ENCODE measurements around the gene TXNRD1.
"Not testable (repeated sequence)": the region's sequence is repeated elsewhere in the genome, so short reads cannot be mapped to it uniquely, and the experiment has no call there.

TXNRD1 gene

GRCh38 chr12:104372061-104372720, 156.6 kb downstream of the TXNRD1 start:
- DNase-seq (ENCODE audit: low read depth), result no peak

GRCh38 chr12:104372721-104373335, 157.2 kb downstream of the TXNRD1 start:
- no peak for DNase-seq (ENCODE audit: low read depth)

GRCh38 chr12:104374071-104374470, 158.5 kb downstream of the TXNRD1 start:
- DNase-seq (ENCODE audit: low read depth), result no peak

DNA sequence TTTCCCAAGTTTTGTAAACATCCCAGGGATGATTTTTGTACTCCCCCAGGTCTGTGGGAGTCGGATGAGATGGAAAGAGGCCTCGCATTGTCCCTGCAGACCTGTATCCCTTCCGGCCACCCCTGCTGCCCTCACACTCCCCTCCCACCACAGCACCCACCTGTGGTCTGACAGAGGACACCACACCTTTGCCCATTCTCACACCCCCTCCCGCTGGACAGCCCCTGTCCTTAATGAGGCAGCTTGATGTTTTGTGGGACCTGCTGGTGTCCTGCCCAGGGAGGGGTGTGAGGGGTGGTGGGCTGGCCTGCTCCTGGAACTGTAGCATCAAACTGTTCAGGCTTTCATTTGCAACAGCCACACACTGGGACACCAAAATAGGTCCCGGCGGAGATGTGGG, 159.2 kb downstream of the TXNRD1 start:
- DNase-seq (ENCODE audit: low read depth), result no peak

- no peak for DNase-seq (ENCODE audit: low read depth)
These were observed 160.2 kb downstream of the TXNRD1 start for GRCh38 chr12:104375775-104376174.

DNA sequence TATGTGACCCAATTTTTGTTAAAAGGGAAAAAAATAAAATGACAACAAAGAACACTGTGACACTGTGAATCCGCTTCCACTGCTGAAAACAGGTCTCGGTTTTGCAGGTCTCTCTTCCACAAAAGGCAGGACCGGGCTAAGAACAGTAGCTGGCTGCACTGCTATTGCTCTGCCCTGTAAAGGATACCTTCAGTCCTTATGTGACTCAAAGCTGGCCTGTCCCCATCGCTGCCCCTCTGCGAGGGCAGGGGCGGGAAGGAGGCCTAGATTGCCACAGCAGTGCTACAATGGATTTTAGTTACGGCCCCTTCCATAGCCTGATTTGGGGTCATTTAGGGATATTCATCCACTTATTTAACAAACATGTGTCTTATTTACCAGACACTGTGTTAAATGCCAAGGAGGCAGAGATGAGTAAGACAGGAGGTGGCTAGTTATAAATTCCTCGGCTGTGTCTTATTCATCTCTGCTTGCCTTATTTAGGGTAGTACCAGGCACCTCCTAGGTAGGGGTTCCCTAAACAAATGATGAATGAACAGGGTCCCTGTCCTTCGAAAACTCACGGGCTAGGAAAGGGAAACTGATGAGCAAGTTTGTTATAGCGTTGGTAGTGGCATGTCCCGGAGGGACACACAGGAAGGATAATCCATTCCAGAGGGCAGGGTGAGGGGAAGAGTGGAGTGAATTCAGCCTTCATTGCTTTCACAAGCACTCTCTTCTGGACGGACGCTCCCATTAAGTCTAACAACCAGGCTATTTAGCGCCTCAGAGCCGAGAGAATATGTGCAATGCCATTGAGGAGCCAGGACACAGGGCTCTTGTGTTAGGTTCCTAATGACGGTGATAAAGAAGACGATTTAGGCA, 161.3 kb downstream of the TXNRD1 start:
- no peak for DNase-seq (ENCODE audit: low read depth)

GRCh38 chr12:104377514-104377812, 161.9 kb downstream of the TXNRD1 start:
- no peak for DNase-seq (ENCODE audit: low read depth)

- DNase-seq (ENCODE audit: low read depth), result no peak
These were observed 162.8 kb downstream of the TXNRD1 start for GRCh38 chr12:104378427-104378826.

GRCh38 chr12:104381341-104381730, 165.8 kb downstream of the TXNRD1 start:
- no peak for DNase-seq (ENCODE audit: low read depth)

GRCh38 chr12:104381731-104382480, 166.3 kb downstream of the TXNRD1 start:
- DNase-seq (ENCODE audit: low read depth), result peak; percentile 75

DNA sequence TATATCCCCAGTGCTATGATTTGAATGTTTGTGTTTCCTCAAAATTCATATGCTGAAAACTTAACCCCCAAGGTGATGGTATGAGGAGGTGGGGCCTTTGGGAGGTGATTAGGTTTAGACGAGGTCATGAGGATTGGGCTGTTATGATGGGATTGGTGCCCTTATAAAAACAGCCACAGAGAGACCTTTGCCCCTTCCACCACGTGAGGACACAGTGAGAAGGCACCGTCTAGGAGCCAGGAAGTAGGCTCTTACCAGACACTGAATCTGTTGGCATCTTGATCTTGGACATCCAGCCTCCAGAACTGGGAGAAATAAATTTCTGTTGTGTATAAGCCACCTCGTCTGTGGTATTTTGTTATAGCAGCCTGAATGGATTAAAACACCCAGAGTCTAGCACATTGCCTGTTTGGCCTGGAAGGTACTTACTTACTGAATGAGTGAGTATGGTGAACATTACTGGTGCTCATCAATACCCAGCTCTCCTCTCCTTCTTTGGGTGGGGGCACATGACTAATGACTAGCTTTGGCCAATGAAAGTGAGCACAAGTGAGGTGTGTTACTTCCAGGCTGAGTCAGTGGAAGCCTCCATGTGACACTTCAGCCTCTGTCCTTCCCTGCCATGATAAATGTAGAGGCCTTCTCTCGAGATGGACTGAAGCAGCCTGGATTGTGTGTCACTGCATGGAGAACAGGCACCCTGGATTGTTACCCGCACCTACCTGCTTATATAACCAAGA, 168.7 kb downstream of the TXNRD1 start:
- no peak for DNase-seq (ENCODE audit: low read depth)

- no peak for DNase-seq (ENCODE audit: low read depth)
These were observed 169.9 kb downstream of the TXNRD1 start for GRCh38 chr12:104385510-104385909.

- no peak for DNase-seq (ENCODE audit: low read depth)
These were observed 170.9 kb downstream of the TXNRD1 start for GRCh38 chr12:104386461-104386860.

- DNase-seq (ENCODE audit: low read depth), result no peak
These were observed 171.6 kb downstream of the TXNRD1 start for GRCh38 chr12:104387190-104387589.

GRCh38 chr12:104394086-104394485, 178.5 kb downstream of the TXNRD1 start:
- DNase-seq (ENCODE audit: low read depth), result not testable (repeated sequence)
